Spleen (tissue), 11 donors: ENCODE data around the gene DNAH9. TPM values are rescaled to one million over a fixed set of nuclear protein-coding genes. Genes with fewer than 3 reads are reported as not detected.
A peak's percentile ranks its signal among the peaks of the same experiment; 100 is the strongest.

Source experiments
- DNase-seq: peaks from one replicate; pipeline ENCODE4 v3.0.0-alpha.2; 2020
- H3K27ac ChIP-seq, 8 donors: fragments of 200-600 bp; sonication (generic) in 7 of 8; 1 replicate in 4 of 8; 2 replicates in 4 of 8; pipeline versions ENCODE4 v1.5.0 to v1.8.0; 2016 to 2021; ENCODE audit warnings: inconsistent platforms in 4 of 8, mild to moderate bottlenecking in 4 of 8, moderate library complexity in 1 of 8
- H3K27me3 ChIP-seq, 7 donors: fragments of 200-600 bp; sonication (generic) in 6 of 7; replicated peaks in 1 of 7; 1 replicate in 4 of 7; 2 replicates in 3 of 7; pipeline versions ENCODE4 v1.5.0 to v1.8.0; 2016 to 2021; ENCODE audit warnings: inconsistent platforms in 3 of 7, mild to moderate bottlenecking in 1 of 7
- H3K36me3 ChIP-seq, 6 donors: fragments of 200-600 bp; sonication (generic) in 5 of 6; 1 replicate in 4 of 6; 2 replicates in 2 of 6; pipeline versions ENCODE4 v1.5.0 to v1.8.0; 2016 to 2021; ENCODE audit warnings: inconsistent platforms in 2 of 6
- H3K4me1 ChIP-seq, 6 donors: fragments of 200-600 bp; sonication (generic) in 5 of 6; 1 replicate in 3 of 6; 2 replicates in 3 of 6; pipeline versions ENCODE4 v1.5.0 to v1.8.0; 2016 to 2021; ENCODE audit warnings: inconsistent platforms in 3 of 6
- H3K4me3 ChIP-seq, 8 donors: fragments of 200-600 bp; sonication (generic) in 7 of 8; 1 replicate in 4 of 8; 2 replicates in 4 of 8; pipeline versions ENCODE4 v1.5.0 to v1.8.0; 2016 to 2021; ENCODE audit warnings: inconsistent platforms in 4 of 8, mild to moderate bottlenecking in 4 of 8, moderate library complexity in 2 of 8
- H3K9me3 ChIP-seq, 8 donors: fragments of 200-600 bp; sonication (generic) in 7 of 8; 1 replicate in 4 of 8; 2 replicates in 4 of 8; pipeline versions ENCODE4 v1.5.0 to v1.8.0; 2016 to 2021; ENCODE audit warnings: inconsistent platforms in 4 of 8
- CTCF ChIP-seq, 11 experiments: fragments of 200-600 bp in 7 of 11; fragments of 450-650 bp in 4 of 11; sonication (generic) in 4 of 11; IDR thresholded peaks in 8 of 11; conservative IDR thresholded peaks in 3 of 11; 1 replicate in 7 of 11; 2 replicates in 4 of 11; pipeline versions ENCODE4 v1.4.0 to v1.8.0; 2016 to 2021; ENCODE audit warnings: antibody characterized with exemption in 11 of 11, inconsistent platforms in 4 of 11, mild to moderate bottlenecking in 1 of 11
- POLR2A ChIP-seq, 3 donors: fragments of 450-650 bp; IDR thresholded peaks; one replicate each; pipeline ENCODE4 v1.5.1; 2017; ENCODE audit warnings: antibody characterized with exemption in 3 of 3, mild to moderate bottlenecking in 1 of 3
- POLR2AphosphoS5 ChIP-seq, 3 donors: sonication (generic); formaldehyde crosslinking; IDR thresholded peaks; one replicate each; pipeline ENCODE4 v1.5.1; 2017; ENCODE audit warnings: antibody characterized with exemption in 3 of 3
- WGBS, 5 donors: extraction: QIAGEN DNeasy Blood & Tissue Kit in 3 of 5; methylation state at CpG; one replicate each; pipeline versions ENCODE4 v1.1.5 to v1.1.7; 2013 to 2018; 5-methylcytosine and 5-hydroxymethylcytosine counted together
- intact Hi-C: fragments of 100-400 bp; cut with DNase I; formaldehyde crosslinking; loops from one replicate; pipeline ENCODE4 v1.15.0; 2023; ENCODE audit warnings: low total_unique reads
- polyA plus RNA-seq, 3 donors: library from polyadenylated mRNA; stranded (reverse); fragments of 200-250 nt; gene quantifications; one replicate each; pipeline ENCODE4 v1.2.1, GENCODE V29; 2013
- total RNA-seq, 7 donors: library from RNA; depleted of rRNA in 3 of 7; stranded (reverse); fragments of >200 nt in 3 of 7; fragmentation: NEBNext Ultra II Directional in 4 of 7; extraction: Animal tissue kit (Norgen Biotek cat#: 25700) in 4 of 7; gene quantifications; one replicate each; pipeline versions ENCODE4 v1.1.0 to v1.2.1, GENCODE V29; 2016 to 2021
- donor health status: healthy with polysubstance abuse.
- donor health status: DM: no; HTN: no; CAD: no; lungs with moderate emphysema.
- donor health status: DM: no; HTN: no; CAD: no.
- donor health status: Bipolar disorder and iron deficiency.
- donor health status: healthy.
- donor health status: DM: no; HTN: no; CAD: no.
- donor health status: DM: yes; HTN: yes; CAD: no.

Gene DNAH9
- total and polyA plus RNA-seq, 10 donors: 0.06 to 0.92 (median 0.22) TPM; not detected in 2

DNA sequence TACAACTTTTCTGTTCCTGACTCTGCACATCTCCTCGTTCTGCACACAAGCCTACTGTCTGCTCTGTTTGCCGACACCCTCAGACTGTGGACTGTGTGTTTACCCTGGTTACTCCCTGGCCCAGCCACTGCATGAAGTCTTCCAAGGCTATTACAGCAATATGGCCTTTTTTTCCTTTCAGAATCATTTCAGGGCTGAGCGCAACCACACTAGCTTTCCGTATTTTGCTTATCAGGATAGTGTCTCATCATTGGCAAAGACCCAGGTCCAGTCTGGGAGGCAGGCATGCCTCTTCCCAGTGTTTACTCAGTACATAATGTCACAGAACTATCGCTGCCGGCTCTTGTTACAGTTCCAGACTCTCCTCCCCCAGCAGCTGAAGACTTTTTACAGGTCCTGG lies 10.1 kb downstream of the DNAH9 start:
- peak overlapping the region in 1 of 8 donors; percentile 11 for H3K27ac ChIP-seq
- H3K9me3 ChIP-seq: no peaks in the 10 kb centered on the region
- H3K36me3 ChIP-seq: no peaks in the 10 kb centered on the region
- H3K4me1 ChIP-seq: peaks cover 0 to 5% (median 0%) of the 10 kb centered on the region in 6 donors
- intact Hi-C loops: no loop called here
- no peaks in the 10 kb centered on the region for H3K27me3 ChIP-seq
- H3K4me3 ChIP-seq: no peak overlapping the region
- 51 to 64% (median 62%) methylated on average over 6 of the region's 6 CpGs for WGBS, 5 donors
- no peak for TF ChIP-seq POLR2AphosphoS5 (IDR thresholded peaks at IDR 0.05)
- no peak for TF ChIP-seq CTCF (IDR thresholded peaks at IDR 0.05 in 8 of 11, conservative IDR thresholded peaks at IDR 0.05 in 3 of 11)
- no peak for TF ChIP-seq POLR2A (IDR thresholded peaks at IDR 0.05)
- DNase-seq: no peak

DNA sequence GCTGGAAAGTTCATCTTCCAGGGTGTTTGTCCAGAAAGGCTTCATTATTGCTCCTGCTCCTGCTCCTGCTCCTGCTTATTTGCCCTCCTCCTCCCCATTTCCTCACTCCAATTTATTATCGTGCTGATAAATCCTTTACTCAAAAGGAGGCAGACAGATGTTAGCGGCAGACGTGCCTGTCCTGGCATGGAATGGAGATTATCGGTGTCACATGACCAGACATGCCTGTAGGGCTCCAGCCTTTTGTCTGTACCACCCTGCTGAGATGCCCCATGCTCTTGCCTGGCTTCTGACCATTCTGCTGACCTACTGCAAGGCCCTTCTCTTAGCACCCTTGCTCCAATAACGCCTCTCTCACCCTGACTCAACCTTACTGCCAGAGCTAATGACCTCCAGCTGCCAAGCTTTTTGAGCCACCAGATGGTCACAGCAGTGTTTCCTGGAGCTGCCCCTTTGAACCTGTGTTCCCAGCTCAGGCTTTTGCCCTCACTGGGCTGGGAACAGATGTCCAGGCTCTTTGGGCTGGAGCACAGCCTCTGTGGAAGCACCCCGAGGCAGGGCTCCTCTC lies 12.8 kb downstream of the DNAH9 start:
- H3K9me3 ChIP-seq: no peaks in the 10 kb centered on the region
- no peaks in the 10 kb centered on the region for H3K36me3 ChIP-seq
- H3K27ac ChIP-seq: no peak overlapping the region
- peaks cover 0 to 5% (median 0%) of the 10 kb centered on the region in 6 donors for H3K4me1 ChIP-seq
- H3K27me3 ChIP-seq: no peaks in the 10 kb centered on the region
- no peak for DNase-seq
- 23 to 43% (median 27%) methylated on average over 6 of the region's 6 CpGs for WGBS, 5 donors
- no peak overlapping the region for H3K4me3 ChIP-seq
- intact Hi-C loops: no loop called here
- no peak for TF ChIP-seq POLR2A (IDR thresholded peaks at IDR 0.05)
- TF ChIP-seq POLR2AphosphoS5 (IDR thresholded peaks at IDR 0.05): no peak
- no peak for TF ChIP-seq CTCF (IDR thresholded peaks at IDR 0.05 in 8 of 11, conservative IDR thresholded peaks at IDR 0.05 in 3 of 11)

DNA sequence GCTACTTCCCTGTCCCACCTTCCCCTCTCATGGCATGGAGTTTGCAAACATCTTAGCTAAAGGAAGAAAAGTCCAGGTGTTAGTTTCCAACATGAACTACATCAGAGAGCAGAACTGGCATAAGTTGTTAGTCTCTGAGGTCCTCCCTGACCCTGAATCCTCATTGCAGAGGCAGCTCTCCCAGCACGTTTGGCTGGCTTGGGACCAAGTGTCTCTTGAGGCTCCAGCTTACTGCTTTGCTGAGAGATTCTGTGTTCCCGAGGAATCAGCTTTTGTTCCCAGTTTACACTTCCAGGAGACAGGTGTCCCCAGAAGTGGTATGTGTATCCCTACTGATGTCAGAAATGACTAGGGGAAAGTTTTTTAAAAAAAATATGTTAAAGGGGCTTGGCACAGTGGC lies 14.7 kb downstream of the DNAH9 start:
- H3K36me3 ChIP-seq: no peaks in the 10 kb centered on the region
- WGBS, 5 donors: 49 to 64% (median 57%) methylated on average over 2 of the region's 2 CpGs
- H3K4me1 ChIP-seq: peaks cover 0 to 5% (median 0%) of the 10 kb centered on the region in 6 donors
- intact Hi-C loops: no loop called here
- H3K9me3 ChIP-seq: peaks cover 0 to 4% (median 0%) of the 10 kb centered on the region in 8 donors
- H3K4me3 ChIP-seq: no peak overlapping the region
- TF ChIP-seq CTCF (IDR thresholded peaks at IDR 0.05 in 8 of 11, conservative IDR thresholded peaks at IDR 0.05 in 3 of 11): no peak
- no peak for DNase-seq
- H3K27me3 ChIP-seq: peaks cover 0 to 8% (median 0%) of the 10 kb centered on the region in 7 donors
- H3K27ac ChIP-seq: no peak overlapping the region

DNA sequence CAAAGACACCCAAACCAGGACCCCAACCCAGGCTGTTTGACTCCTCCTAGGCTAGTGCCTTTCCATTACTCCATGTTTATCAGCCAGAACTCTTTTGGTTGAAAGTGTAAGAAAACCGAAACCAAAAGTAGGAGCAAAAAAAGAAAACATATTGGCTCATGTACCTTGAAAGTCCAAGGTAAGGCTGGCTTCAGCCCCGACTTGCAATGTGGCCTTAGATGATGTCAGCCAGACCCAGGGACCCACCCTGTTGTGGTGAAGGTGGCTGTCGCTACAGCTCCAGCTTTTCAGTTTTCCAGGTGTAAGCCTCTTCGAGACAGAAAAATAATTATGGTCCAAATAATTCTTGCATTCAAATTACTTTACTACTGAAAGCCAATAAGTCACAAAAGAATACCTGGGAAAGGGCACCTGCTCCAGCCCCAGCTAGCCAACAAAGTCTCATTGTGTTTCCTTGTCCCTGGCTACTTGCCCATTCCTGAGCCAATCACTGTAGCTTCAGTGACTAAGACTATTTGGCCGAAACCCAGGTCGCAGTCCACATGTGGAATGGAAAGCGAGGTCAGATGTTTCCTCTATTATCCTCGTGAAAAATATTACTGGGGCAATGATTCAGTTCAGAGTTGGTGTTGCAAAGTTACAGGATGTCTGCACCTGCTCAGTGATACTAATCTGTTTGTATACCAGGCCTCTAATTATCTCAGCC lies 20.7 kb downstream of the DNAH9 start:
- H3K4me3 ChIP-seq: no peak overlapping the region
- H3K9me3 ChIP-seq: peaks cover 0 to 10% (median 0%) of the 10 kb centered on the region in 8 donors
- TF ChIP-seq POLR2AphosphoS5 (IDR thresholded peaks at IDR 0.05): no peak
- no peak for TF ChIP-seq CTCF (IDR thresholded peaks at IDR 0.05 in 8 of 11, conservative IDR thresholded peaks at IDR 0.05 in 3 of 11)
- no peak for TF ChIP-seq POLR2A (IDR thresholded peaks at IDR 0.05)
- H3K36me3 ChIP-seq: no peaks in the 10 kb centered on the region
- intact Hi-C loops: no loop called here
- H3K4me1 ChIP-seq: no peaks in the 10 kb centered on the region
- H3K27ac ChIP-seq: no peak overlapping the region
- WGBS, 5 donors: 72 to 76% (median 75%) methylated on average over 8 of the region's 8 CpGs
- no peak for DNase-seq
- peaks cover 0 to 8% (median 0%) of the 10 kb centered on the region in 7 donors for H3K27me3 ChIP-seq
